Mammary epithelial cell (primary cell): Measurements from ENCODE around the gene GPR132.

Experiments
- CTCF ChIP-seq, 2 donors: IDR thresholded peaks in 1 of 2; conservative IDR thresholded peaks in 1 of 2; 2 replicates each; pipeline ENCODE4 v1.5.1; 2011 to 2012; ENCODE audit warnings: inconsistent platforms in 2 of 2, low read length in 2 of 2, mild to moderate bottlenecking in 2 of 2, control low read depth in 1 of 2, low read depth in 1 of 2; ENCODE audit not compliant: insufficient read depth in 1 of 2; ENCODE audit errors: extremely low read depth in 1 of 2
- EZH2 ChIP-seq: IDR thresholded peaks from 2 replicates; pipeline ENCODE4 v1.6.1; 2012; ENCODE audit warnings: low read length, inconsistent platforms, borderline replicate concordance

- TF ChIP-seq CTCF (conservative IDR thresholded peaks at IDR 0.05 in 1 of 2, IDR thresholded peaks at IDR 0.05 in 1 of 2; ENCODE audit: extremely low read depth in 1 of 2, insufficient read depth in 1 of 2, low read depth in 1 of 2, low read length in 2 of 2) = no peak
- no peak for TF ChIP-seq EZH2
Observed at GRCh38 chr14:105059925-105060565, 5.2 kb downstream of the GPR132 start.
